DMS153 (cell line): ENCODE results near the gene MILR1.
A peak's percentile ranks its signal among the peaks of the same experiment; 100 is the strongest.
"Not testable (repeated sequence)": the region's sequence is repeated elsewhere in the genome, so short reads cannot be mapped to it uniquely, and the experiment has no call there.

Source experiments
- DNase-seq: peaks from one replicate; lab custom pipeline; 2025; lab: John Stamatoyannopoulos, UW

The MILR1 gene

DNA sequence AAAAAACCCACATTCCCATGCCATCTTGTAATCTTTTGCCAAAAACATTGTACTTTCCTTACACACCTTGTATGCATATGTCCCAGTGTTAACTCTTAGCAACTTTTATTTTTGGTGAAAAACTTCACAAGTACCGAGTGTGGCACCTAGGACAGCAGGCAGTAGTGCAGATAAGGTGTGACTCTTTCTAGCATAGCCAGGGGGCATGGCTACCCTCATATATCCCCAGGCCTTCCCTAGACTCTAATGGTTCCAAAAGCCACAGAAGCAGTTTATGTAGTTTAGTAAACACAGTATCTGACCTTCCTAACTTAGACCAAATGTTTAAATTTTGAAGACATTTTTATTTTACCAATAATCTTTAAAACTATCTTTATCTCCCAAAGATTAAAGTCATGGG, 20.5 kb upstream of the MILR1 start:
- no peak for DNase-seq

DNA sequence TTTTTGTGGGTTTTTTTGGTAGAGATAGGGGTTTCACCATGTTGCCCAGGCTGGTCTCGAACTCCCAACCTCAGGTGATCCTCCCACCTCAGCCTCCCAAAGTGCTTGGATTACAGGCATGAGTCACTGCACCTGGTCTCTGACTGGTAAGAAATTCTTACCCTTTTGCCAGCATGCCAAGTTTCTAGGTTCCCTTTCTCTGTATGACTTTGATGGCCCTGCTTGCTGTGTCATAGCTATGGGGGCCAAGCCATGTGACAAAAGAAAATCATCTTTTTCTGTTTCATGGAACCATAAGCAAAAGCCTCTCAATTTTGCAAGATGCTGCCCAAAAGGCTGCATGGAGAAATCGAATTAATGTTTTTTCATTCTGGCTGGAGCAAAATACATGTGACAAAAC, 18.9 kb upstream of the MILR1 start:
- DNase-seq = not testable (repeated sequence)

DNA sequence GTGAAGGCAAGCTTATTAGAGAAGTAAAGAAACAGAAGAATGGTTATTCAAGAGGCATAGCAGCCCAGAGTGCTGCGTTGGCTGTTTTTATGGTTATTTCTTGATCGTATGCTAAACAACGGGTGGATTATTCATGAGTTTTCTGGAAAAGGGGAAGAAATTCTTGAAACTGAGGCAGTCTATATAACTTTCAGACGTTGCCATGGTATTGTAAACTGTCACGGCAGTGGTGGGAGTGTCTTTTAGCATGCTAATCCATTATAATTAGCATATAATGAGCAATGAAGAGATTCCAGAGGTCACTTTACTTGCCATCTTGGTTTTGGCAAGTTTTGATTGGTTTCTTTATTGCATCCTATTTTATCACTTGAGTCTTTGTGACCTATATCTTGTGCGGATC, 17.4 kb upstream of the MILR1 start:
- DNase-seq = no peak

DNA sequence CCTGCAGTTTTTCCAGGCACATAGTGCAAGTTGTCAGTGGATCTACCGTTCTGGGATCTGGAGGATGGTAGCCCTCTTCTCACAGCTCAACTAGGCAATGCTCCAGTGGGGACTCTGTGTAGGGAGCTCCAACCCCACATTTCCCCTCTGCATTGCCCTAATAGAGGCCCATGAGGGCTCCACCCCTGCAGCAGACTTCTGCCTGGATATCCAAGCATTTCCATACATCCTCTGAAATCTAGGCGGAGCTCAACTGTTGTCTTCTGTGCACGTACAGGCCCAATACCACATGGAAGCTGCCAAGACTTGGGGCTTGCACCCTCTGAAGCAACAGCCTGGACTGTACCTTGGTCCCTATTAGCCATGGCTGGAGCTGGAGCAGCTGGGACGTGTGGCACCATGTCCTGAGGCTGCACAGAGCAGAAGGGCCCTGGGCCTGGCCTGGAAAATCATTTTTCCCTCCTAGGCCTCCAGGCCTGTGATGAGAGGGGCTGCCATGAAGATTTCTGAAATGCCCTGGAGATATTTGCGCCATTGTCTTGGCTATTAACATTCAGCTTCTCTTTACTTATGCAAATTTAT, 10.9 kb upstream of the MILR1 start:
- DNase-seq = no peak

DNA sequence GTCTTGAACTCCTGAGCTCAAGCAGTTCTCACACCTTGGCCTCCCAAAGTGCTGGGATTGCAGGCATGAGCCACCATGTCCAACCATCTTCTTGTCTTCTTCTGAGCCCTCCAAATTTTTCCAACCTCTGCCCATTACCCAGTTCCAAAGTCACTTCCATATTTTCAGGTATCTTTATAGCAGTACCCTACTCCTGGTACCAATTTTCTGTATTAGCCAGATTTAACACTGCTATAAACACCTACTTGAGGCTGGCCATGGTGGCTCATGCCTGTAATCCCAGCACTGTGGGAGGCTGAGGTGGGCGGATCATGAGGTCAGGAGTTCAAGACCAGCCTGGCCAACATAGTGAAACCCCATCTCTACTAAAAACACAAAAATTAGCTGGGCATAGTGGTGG, 9.4 kb upstream of the MILR1 start:
- DNase-seq = not testable (repeated sequence)

DNA sequence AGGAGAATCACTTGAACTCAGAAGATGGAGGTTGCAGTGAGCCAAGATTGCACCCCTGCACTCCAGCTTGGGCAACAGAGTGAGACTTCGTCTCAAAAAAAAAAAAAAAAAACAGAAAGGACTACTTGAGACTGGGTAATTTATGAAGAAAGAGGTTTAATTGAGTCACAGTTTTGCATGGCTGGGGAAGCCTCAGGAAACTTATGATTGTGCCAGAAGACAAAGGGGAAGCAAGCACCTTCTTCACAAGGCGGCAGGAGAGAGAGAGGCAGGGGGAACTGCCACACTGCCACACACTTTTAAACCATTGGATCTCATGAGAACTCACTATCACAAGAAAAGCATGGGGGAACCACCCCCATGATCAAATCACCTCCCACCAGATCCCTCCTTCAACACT, 9.0 kb upstream of the MILR1 start:
- no peak for DNase-seq

DNA sequence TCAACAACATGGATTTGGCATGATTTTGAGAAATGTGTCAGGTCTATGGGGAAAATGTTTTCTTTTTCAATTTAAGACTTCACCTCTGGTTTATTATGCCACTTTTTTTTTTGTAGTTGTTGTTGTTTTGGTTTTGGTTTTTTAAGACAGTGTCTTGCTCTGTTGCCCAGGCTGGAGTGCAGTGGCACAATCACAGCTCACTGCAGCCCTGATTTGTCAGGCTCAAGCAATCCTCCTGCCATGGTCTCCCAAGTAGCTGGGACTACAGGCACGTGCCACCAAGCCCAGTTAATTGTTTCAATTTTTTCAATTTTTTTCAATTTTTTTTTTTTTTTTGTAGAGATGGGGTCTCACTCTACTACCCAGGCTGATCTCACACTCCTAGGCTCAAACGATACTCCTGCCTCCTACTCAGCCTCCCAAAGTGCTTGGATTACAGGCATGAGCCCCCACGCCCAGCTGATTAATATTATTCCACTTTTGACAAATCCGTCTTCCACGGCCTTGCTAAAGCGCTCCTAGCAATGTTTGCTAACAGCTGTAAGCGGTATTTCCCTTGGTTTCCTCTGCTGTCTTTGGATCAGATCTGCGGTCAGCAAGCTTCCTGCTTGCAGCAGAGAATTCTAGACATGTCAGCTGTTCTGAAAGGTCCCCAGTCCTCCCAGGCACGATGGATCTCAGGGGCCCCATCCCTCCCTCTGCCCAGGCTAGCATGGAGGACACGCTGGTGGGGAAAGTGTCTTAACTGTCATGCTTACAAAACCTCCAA, 7.0 kb upstream of the MILR1 start:
- no peak for DNase-seq

DNA sequence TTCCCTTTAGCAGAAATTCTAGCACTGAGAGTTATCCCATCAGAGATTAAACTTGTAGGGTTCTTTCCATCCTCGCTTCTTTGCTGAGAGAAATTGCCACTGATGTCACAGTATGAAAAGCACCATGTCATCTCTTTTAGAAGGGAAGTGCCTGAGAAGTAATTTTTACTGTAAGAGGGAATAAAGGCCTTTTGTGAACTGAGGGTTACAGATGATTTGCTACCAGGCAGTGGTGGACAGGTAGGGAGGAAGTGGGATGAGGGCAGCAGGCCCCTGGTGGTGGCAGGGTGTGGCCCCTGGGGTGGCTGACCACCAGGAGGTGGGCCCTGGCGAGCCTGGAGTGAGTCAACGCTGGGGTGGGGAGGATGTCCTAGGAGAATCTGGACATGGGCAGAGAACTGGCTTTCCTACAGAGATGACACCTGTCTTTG, 6.4 kb upstream of the MILR1 start:
- no peak for DNase-seq

DNA sequence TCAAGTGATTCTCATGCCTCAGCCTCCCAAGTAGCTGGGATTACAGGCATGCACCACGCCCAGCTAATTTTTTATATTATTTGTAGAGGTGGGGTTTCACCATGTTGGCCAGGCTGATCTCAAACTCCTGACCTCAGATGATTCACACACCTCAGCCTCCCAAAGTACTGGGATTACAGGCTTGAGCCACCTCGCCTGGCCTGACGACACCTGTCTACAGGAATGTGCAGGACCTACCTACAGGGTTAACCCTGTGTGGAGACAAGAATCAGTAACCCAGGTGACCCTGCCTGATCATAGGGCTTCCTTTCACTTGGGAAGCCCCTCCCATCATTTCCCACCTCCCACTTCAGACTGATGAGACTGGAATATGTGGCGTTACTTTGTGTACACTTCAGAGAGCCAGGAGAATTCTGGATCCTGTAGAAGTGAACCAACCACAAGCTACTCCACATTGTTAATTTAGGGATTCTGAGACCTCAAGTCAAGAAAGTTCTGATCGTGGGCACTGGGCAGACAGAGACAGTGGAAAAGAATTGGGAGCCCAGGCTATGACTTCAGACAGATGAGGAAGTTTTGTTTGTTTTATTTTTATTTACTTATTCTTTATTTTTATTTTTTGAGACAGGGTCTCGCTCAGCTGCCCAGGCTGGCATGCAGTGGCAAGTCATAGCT, 5.7 kb upstream of the MILR1 start:
- no peak for DNase-seq

DNA sequence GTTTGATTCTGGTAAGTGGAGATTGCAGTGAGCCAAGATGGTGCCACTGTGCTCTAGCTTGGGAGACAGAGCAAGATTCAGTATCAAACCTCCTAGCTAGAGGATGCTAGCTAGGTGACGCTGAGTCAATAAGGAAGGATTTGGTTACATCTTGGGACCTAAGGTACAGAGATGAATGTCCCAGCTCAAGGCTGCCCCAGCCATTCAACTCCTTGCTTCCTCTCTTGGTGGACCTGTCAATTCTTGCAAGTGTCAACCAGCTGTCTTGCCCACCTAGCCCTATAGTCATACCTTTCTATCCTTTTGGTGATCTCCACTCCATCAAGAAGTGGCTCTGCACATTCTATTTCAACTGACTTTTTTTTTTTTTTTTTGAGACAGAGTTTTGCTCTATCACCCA, 1.4 kb upstream of the MILR1 start:
- no peak for DNase-seq

DNA sequence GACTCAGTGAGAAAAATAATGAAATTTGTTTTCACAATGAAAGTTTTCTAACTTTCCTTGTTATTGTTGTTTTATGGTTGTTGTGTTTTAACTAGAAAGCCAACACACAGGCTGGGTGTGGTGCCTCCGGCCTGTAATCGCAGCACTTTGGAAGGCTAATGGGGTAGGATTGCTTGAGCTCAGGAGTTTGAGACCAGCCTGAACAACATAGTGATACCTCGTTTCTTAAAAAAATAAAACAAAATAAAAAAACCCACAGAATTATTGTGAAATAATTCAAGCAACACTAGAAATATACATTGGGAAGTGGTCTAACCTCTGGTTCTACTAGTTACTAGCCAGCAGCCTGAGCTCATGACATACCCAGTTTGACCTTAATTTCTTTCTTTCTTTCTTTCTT, 630 bp downstream of the MILR1 start:
- no peak for DNase-seq

DNA sequence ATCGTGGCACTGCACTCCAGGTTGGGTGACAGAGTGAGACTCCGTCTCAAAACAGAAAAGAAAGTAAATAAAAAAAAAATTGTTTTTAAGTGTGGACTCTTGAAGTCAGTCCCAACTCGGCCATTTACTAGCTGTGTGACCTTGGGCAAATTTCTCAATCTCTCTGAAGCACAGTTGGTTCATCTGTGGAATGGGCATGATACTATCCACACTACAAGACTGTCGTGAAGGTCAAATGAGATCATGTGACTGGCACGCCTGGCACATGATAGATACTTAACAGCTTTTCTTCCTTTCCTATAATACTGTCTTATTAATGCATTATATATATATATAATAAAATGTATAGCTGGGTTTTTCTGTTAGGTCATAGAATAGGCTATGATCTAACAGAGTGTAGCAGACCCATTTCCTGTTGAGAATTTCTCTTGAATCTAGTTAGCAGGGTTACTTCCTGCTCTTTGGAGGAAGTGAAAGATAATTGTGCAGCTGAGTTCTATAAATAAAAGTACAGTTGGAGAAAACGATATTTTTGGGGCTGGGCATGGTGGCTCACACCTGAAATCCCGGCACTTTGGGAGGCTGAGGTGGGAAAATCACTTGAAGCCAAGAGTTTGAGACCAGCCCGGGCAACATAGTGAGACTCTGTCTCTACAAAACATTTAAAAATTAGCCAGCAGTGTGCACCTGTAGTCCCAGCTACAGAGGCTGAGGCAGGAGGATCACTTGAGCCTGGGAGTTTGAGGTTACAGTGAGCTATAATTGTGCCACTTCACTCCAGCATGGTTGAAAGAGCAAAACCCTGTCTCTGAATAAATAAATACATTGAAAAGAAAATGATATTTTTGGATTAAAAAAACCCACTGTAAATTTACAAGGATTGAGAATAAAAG, 7.3 kb downstream of the MILR1 start:
- peak; percentile 2 for DNase-seq

DNA sequence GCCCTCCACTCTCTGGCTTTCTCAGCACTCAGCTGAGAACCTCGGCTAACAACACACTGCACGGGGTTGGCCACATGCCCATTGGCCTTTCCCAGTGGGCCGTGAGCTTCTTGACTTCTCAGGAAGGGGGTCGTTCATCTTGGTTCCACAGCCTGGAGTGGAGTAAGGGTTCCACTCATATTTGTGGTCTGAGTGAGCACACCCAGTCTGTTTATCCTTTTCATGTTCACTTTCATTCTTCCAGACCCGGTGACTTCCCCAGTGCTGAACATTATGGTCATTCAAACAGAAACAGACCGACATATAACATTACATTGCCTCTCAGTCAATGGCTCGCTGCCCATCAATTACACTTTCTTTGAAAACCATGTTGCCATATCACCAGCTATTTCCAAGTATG, 8.2 kb downstream of the MILR1 start:
- DNase-seq = no peak

DNA sequence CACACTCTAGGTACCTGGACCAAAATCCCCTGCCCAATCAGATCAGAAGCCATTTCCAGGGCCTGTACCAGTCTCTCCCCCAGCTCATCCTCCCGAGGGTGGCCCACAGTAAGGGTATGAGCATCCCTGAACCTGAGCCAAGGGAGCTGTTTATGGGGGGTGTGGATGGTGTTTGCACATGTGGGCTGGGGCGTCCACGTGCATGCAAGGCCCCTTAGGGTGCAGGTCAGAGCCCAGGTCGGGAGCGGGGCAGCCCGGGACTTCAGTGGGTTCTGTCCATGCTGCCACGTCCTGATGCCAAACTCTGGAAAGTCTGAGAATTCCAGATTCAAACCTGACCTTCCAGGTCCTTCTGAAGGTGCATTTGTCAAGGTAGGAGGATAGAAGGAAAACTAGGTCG, 9.8 kb downstream of the MILR1 start:
- DNase-seq = no peak

DNA sequence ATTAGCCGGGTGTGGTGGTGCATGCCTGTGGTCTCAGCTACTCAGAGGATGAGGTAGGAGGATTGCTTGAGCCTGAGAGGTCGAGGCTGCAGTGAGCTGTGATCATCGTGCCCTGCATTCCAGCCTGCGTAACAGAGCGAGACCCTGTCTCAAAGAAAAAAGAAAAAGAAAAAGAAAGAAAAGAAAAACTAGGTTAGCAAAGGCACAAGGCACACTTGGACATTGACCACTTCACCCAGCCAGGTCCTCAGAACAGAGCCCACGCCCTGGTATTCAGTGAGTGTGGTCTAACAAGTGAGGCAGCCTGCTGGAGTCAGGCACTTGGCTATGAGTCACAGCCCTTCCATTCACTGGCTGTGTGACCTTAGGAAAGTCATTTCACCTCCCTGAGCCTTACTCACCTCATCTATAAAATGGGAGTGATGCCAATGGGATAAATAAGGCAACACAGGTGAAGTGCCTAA, 10.4 kb downstream of the MILR1 start:
- DNase-seq = no peak

DNA sequence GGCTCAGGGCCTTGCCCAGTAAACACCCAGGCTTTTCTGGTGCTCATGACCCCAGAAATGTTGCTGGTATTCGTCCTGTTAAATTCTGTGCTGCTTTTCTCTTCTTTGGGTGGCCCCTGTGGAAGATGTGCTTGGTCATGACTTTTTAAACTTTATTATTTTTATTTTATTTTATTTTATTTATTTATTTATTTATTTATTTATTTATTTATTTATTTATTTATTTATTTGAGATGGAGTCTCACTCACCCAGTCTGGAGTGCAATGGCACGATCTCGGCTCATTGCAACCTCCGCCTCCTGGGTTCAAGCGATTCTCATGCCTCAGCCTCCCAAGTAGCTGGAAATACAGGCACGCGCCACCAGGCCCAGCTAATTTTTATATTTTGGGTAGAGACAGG, 10.9 kb downstream of the MILR1 start:
- not testable (repeated sequence) for DNase-seq

DNA sequence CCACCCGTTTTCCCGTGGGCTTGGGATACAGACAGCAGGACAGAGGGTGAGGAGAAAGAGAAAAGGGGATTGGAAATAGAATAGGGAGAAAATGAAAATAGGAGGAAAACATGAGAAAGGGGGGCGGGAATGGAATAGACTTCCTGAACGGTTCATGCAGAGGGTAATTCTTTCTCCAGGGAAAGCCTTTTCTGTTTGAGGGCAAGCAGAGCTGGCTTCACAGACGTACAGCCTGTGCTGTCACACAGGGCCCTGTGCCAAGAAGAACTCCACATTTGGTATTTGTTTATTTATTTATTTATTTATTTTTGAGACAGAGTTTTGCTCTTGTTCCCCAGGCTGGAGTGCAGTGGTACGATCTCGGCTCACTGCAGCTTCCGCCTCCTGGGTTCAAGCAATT, 12.0 kb downstream of the MILR1 start:
- DNase-seq = no peak

DNA sequence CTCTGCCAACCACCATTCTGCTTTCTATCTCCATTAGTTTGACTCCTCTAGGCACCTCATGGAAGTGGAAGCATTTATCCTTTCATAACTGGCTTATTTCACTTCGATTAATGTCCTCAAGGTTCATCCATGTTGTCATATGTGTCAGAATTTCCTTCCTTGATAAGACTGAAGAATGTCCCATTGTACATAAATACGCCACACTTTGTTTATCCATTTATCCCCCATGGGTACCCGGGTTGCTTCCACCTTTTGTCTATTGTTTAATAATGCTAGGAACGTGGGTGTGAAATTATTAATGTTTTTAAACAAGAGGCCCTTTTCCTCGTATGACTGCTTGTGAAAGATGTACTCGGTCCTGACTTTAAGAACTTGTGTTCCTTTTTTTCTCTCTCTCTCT, 12.9 kb downstream of the MILR1 start:
- no peak for DNase-seq

DNA sequence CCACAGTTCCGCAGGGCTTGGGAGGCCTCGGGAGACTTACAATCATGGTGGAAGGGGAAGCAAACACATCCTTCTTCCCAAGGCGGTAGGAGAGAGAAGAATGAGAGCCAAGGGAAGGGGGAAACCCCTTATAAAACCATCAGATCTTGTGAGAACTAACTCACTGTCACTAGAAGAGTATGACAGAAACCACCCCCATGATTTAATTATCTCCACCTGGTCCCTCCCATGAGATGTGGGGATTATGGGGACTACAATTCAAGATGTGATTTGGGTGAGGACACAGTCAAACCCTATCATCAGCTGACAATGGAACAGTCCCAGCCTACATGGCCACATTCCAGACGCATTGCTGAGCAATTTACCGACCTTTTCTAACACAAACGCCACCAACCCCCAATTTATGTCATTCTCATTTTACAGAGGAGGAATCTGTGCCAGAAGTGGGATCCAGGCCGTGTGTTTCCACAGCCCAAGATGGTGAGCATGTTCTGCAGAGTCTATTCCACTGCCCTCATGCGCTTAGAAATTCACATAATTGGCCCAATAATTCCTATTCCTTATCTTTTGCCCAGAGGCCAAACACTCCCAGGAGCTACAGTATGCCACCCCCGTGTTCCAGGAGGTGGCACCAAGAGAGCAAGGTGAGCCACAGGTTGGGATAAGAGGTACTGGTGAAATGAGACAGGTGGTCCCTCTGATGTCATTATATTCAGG, 17.3 kb downstream of the MILR1 start:
- no peak for DNase-seq

DNA sequence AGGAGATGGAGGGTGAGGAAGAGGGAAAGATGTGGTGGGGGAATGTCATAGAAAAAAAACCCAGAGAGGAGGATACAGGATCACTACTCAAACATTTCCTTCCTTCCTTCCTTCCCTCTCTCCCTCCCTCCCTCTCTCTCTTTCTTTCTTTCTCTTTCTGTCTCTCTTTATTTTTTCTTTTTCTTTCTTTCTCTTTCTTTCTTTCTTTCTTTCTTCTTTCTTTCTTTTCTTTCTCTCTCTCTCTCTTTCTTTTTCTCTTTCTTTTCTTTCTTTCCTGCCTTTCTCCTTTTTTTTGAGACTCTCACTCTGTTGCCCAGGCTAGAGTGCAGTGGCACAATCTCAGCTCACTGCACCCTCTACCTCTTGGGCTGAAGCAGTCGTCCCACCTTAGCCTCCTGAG, 17.9 kb downstream of the MILR1 start:
- DNase-seq = not testable (repeated sequence)

DNA sequence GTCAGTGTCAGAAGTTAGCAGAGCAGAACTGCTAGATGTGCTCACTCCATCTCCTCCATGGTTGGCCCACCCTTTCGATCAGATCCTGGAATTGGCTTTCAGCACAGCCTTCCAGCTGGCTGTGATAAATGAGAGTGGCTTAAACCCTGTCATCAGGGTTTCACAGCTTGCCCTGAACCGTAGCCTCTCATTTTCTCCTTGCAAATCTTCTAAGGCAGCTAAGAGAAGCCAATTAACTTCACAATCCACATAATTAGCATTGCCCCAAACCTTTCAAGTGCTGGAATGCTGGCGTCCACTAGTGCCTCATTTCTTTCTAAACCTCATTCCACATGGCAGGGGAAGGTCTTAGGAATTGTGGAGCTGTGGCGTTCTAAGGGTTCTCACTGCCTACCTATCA, 21.7 kb downstream of the MILR1 start:
- no peak for DNase-seq

DNA sequence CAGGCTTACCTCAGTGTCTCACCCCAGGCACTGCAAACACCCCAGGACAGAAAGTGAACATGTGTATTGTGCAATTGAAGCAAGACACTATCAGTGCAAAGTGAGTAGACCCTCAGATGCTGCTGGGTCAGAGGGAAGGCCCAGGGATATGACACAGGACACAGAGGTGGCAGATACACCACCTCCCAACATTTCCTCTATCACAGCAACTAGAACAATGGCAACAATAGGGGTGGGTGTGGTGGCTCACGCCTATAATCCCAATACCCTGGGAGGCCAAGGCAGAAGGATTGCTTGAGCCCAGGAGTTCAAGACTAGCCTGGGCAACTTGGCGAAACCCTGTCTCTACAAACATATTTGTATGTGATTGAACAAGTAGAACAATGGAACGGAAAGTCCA, 22.5 kb downstream of the MILR1 start:
- DNase-seq = no peak
